GM21825 (cell line): Measurements from ENCODE around the gene VWA8.
"Not testable (repeated sequence)": the region's sequence is repeated elsewhere in the genome, so short reads cannot be mapped to it uniquely, and the experiment has no call there.

Experiments
- ATAC-seq: cut with Tn5 transposase; IDR thresholded peaks from one replicate; pipeline ENCODE4 v1.9.1; 2021; ENCODE audit warnings: mild to moderate bottlenecking, moderate library complexity; ENCODE audit not compliant: unreplicated experiment

Gene VWA8

DNA sequence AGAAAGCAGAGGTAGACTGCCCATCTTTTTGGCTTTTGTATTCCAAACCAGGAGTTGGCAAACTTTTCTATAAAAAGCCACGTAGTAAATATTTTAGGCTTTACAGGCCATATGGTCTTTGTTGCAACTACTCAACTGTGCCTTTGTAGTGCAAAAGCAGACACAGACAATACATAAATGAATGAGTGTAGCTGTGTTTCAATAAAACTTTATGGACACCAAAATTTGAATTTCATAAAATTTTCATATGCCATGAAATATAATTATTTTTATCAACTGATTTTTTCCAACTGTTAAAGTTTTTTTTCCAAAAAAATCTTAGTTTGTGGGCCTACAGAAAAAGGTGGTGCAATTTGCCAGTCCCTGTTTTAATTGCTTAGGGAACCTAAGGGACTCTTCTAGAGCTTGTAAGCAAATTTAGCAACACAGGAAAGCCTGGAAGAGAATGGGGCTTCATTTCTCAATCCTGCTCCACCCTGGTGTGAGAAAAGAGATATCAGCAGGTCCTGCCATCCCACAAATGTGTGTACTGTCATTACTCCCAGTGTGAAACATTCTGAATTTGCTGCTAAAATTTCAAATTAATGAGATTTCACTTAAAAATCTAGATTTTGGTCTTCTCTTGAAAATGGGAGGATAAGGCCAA is 309.4 kb downstream of the VWA8 start:
- ATAC-seq, result no peak

- no peak for ATAC-seq
These were observed 310.2 kb downstream of the VWA8 start for GRCh38 chr13:41650706-41651105.

- no peak for ATAC-seq
These were observed 311.2 kb downstream of the VWA8 start for GRCh38 chr13:41649659-41650058.

DNA sequence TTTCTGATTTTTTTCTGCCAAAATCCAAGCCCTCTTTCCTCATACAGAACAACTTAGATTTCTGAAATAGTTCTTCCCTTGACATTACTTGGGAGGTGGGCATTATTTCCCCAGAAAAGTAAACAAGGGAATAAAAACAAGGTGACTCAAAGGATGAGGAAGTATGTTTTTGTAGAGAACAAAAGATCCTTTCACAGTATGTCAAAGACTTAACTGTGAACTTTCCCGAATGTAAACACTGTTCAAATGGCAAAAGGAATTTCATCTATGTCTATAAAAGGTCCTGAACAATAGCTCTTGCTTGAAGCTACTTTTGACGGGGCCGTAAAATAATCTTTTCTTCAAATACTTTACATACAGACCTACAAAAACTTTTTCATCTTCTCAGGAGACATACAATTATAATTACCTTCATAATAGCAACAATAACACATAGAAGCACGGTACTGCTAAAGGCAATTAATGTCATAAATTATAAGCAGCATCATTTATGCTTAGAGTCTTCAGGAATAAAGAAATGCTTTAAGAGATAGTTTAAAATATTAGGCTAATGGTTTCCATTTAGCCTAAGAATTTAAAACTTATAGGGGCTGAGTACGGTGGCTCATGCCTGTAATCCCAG is 312.5 kb downstream of the VWA8 start:
- ATAC-seq, result no peak

DNA sequence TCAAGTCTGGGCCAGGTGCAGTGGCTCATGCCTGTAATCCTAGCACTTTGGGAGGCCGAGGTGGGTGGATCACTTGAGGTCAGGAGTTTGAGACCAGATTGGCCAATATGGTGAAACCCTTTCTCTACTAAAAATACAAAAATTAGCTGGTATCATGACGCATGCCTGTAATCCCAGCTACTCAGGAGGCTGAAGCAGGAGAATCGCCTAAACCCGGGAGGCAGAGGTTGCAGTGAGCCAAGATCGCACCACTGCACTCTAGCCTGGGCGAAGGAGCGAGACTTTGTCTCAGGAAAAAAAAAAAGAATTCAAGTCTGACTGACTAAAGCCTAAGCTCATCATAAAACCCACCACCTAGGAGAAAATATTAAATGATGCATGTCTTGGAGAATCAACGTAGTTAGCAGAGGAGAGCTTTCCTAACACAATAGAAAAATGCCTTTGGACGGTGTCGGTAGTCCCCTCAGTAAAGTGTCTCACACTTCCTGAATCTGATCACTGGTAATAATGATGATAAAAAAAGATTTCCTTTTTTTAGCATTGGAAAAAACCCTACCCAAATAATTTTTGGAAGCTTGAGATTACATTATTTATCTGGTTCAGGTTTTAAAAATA is 313.1 kb downstream of the VWA8 start:
- not testable (repeated sequence) for ATAC-seq

DNA sequence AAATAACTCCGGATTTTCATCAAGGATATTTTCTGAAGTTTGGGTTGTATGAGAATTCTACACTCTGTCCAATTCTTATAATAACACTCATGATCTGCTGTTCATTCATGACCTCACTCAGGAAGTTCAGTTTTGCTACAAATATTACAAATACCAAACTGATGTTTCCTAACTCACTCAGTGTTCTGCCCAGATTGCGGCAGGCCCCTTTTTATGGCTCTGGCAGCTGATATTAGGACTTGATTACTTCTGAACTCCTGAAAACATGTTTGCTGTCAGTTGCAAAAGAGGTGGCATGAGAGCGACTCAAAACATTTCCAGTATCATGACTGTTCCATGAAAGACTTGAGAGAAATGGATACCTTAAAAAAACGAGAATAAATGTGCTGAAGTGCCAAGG is 315.6 kb downstream of the VWA8 start:
- ATAC-seq, result no peak

- no peak for ATAC-seq
These were observed 316.2 kb downstream of the VWA8 start for GRCh38 chr13:41644742-41645141.

GRCh38 chr13:41643507-41643906 is 317.4 kb downstream of the VWA8 start:
- no peak for ATAC-seq

DNA sequence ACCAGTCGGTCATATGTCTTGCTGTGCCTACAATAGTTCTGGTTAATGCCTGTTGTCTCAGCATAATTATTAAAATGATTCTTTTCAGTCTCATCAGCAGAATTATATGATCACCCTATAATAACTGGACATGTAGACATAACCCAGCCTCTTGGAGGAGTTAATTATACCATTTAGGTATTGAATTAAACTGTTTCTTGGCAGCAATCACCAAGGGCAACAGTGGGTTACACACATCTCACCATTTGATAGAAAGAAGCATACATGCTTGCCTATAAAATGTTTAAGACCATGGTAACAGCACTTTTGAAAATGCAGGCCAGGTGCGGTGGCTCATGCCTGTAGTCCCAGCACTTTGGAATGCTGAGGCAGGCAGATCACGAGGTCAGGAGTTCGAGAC is 318.9 kb downstream of the VWA8 start:
- no peak for ATAC-seq

DNA sequence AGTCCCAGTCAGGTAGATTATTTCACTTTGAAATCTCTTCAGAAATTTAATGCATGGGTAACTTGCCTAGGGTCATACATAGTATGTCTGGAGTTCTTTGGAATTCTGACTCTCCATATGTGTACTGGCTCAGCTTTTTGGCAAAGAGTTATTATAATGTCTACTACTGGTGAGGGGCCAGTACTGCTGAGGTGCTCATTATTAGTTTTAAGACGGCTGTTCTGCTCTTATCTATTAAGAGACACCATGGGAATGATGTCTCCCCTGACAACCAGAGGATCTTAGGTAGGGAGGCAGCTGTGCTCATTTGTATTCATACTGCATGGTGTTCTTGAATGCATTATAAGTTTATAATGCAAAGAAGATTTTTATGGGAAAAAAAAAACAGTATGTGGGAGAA is 319.5 kb downstream of the VWA8 start:
- no peak for ATAC-seq

- ATAC-seq, result no peak
These were observed 320.7 kb downstream of the VWA8 start for GRCh38 chr13:41639955-41640780.

GRCh38 chr13:41639237-41639904 is 321.5 kb downstream of the VWA8 start:
- ATAC-seq, result no peak

DNA sequence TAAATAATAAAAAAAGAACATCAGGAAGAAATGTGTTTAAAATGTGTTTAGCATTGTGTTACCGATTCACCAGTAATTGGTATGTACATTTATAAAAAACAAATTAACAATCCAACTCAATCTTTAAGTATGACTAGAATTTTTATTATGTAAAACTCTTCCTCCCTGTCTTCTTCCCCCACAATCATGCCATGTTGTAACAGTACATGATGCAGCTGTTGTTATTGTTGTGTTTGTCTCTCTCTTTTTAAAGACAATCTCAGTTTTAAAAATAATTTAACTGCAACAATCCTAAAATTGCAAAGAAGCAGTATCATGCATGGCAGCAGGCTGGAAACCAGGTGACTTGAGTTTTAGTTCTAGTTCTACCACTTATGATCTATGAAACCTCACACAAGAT is 323.3 kb downstream of the VWA8 start:
- no peak for ATAC-seq

GRCh38 chr13:41637032-41637431 is 323.9 kb downstream of the VWA8 start:
- ATAC-seq, result not testable (repeated sequence)

DNA sequence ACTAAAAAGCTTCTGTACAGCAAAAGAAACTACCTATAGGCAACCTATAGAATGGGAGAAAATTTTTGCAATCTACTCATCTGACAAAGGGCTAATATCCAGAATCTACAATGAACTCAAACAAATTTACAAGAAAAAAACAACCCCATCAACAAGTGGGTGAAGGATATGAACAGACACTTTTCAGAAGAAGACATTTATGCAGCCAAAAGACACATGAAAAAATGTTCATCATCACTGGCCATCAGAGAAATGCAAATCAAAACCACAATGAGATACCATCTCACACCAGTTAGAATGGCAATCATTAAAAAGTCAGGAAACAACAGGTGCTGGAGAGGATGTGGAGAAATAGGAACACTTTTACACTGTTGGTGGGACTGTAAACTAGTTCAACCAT is 324.3 kb downstream of the VWA8 start:
- not testable (repeated sequence) for ATAC-seq

DNA sequence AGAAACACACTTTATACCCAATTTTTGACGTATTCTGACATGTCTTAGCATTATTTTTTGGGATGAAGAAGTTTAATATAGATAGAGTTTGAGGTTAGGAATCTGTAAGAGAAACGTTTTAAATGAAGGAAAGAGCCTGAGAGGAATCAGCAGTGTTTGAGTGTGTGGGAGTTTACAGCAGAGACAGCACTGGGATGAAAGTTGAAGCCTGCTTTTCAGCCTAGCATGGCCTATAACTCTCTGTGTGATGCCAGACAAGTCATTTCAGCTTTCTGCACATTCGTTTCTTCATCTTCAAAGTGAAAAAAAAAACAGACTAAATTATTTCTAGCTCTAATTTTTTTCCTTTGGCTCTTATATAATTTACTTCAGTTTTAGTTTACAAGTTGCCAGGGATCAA is 326.5 kb downstream of the VWA8 start:
- ATAC-seq, result no peak

DNA sequence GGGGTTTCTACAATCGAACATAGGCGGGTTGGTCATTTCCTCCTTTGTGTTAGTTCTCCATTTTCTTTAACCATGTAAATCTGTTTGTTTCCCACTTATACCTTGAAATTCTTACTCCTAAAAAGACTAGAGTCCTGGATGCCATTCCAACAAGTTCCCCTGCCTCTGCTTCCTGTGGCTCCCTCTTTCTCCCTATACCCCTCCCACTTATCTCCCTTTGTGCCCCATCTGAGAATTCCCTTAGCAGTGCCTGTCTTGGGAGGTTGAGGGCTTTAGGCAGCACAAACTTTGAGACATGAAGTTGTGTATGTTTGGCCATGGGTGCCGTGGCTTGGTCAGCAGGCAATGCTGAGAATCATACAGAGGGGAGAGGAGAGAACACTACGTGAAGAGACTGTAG is 327.1 kb downstream of the VWA8 start:
- ATAC-seq, result no peak

DNA sequence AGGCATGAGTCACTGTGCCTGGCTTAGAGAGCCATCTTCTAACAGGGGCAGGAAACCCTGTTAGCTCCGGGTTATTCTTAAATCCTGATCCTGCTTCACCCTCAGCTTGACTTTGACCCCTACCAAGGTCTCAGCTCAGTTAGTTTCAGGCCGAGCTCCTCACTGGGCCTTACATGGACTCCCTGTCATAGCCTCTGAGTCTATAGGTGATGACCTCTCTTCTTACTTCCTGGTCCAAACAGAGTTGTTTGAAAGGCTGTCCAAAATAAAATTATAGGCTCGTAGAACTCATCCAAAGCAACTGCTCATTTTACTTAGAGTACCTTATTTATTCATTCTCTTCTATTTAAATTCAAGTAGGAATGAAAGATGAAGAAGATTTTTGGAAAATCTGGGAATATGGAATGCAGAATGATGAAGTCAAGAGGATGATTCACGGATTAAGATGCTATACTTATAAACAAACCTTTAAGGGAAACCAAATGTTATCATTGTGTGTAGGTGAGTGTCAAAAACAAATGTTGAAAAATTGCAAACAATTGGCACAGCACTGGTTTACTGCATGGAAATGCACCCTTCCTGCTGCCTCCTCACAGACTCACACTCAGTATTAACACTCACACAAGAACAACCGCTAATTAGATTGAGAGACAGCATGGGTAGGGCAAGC is 329.5 kb downstream of the VWA8 start:
- no peak for ATAC-seq

GRCh38 chr13:41627425-41627824 is 333.5 kb downstream of the VWA8 start:
- no peak for ATAC-seq

DNA sequence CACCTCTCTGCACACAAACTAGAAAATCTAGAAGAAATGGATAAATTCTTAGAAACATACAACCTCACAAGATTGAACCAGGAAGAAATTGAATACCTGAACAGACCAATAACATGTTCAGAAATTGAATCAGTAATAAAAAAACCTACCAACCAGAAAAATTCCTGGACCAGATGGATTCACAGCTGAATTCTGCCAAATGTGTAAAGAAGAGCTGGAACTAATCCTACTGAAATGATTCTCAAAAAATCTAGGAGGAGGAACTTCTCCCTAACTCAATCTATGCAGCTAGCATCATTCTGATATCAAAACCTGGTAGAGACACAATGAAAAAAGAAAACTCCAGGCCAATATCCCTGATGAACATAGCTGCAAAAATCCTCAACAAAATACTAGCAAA is 336.9 kb downstream of the VWA8 start:
- no peak for ATAC-seq
